Retina (tissue), 1 donor: ENCODE measurements around the gene IDUA.
"Not testable (repeated sequence)": the region's sequence is repeated elsewhere in the genome, so short reads cannot be mapped to it uniquely, and the experiment has no call there.

Experiments used
- DNase-seq: peaks from one replicate; pipeline ENCODE4 v3.0.0-alpha.2; 2016

Gene IDUA

DNA sequence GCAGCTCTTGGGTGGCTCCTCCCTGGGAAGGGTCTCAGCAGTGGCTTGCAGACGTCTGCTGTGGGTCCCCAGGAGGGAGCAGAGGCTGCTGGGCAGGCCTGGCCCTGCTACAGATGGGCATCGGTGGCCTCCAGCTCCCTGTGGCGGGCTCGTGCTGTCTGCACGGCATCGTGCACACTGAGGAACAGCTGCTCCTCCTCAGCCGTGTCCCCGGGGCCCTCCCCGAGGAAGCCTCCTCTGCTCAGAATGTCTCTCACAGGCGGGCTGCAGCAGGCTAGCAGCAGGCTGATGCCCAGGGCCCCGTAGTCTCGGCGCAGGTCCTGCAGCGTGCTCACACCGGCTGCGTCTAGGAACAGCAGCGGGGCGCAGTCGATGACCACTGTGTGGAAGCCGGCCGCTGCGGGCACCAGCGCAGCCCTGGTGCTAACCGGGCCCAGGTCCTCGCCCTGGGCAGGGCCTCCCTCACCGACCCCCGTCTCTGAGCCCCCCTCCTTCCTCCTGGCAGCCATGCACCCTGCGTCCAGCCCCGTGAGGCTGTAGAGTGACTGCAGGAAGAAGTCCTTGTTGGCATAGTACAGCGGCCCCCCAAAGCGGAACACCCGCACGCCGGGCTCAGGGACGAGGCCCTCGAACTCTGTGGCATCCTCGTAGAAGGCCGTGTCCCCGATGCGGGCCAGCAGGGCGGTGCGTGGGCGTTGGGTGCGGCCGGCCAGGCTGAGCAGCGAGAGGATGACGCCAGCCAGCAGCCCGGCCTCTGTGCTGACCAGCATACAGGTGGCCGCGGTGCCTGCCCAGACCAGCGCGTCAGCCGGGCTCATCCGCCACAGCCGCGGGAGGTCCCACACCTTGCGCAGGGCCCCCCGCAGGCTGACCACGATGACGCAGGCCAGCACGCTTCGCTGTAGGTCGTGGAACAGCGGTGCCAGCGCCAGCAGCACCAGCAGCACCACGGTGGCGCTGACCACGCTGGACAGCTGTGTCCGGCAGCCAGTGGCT lies 2.2 kb downstream of the IDUA start:
- DNase-seq = no peak

DNA sequence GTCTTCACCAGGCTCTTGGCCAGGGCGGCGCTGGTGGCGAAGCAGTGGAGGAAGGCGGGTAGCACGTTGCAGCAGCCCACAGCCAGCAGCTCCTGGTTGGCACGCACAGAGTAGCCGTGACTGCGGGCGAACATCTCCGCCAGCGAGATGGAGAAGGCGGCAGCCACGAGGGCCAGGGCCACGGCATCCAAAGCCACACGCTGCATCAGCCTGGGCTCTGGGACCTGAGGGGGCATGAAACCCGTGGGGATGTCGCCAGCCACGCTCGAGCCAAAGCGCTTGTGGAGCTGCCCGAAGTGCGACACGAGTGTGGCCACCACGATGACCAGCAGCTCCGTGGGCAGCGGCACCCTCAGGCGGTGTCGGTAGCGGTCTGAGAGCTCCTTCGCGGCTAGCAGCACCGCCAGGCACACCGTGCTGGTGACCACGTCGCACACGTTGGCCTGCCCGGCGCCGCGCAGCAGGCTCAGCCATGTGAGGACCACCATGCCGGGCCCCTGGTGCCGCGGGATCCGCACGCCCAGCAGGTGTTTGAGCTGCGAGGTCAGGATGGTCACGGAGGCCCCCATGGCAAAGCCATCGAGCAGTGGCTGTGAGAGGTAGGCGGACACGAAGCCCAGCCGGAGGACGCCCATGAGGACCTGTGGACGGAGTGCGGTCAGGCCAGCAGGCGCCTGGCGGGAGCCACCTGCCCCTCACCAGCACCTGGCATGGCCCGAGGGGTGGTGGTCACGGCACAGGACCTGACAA lies 3.1 kb downstream of the IDUA start:
- no peak for DNase-seq

DNA sequence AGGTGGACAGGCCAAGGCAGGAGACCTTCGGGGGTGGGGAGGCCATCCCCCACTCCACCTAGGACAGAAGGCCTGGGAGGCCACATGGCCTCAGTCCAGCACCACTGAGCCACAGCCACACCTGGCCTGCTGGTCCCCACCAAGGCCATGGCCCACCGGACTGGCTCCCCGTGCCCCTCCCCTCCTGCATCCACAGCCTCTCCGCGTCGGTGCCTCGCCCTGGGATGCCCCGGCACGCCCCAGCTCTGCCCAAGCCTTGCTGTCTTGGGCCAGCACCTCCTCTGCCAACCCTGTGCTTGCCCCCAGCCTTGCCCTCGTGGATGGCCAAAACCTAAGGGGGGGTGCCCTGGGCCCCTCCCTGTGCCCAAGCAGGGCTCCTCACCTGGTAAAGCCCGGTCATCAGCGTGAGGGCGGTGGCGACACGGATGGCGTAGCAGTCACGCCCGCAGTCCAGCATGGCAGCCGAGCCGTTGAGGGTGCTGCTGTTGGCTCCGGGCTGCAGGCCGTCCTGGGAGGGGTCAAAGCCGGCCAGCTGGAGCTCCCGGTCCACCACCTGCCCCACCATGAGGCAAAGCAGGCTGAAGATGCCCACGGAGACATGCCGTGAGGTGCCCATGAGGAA lies 4.0 kb downstream of the IDUA start:
- DNase-seq = no peak

DNA sequence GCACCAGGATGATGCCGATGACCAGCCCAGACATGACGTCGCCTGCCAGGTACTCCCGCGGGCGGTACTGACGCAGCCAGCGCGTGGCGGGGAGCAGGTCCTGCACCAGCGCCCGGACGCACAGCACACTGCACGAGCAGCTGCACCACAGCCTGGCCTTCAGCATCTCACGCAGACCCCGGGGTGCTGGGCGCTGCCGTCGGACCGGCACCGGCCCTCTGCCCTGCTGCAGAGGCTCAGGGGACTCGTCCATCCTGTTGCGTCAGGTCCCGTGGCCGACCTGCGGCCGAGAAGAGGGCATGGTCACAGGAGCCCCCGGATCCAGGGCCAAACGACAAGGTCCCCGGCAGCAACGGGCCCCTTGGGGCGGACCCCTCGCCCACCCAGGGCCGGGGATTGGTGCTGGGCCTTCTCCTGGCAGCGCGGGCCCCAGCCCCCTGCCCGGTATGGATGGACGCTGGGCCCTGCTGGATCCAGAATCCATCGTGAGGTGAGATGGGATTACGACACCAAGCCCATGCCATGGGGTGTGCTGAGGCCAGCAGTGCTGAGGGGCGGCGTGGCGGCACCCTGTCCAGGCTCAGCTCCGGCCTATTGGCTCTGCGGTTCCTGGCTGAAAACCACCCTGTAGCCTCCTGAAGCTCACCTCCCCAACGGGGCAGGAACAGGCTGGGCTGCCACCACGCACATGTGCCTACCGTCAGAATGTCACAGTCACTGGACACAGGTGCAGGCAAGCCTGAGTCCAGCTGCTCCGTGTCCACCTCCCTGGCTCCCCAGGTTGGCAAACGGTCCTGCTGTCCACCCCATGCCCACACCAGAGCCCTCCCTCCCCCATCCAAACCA lies 4.8 kb downstream of the IDUA start:
- no peak for DNase-seq

DNA sequence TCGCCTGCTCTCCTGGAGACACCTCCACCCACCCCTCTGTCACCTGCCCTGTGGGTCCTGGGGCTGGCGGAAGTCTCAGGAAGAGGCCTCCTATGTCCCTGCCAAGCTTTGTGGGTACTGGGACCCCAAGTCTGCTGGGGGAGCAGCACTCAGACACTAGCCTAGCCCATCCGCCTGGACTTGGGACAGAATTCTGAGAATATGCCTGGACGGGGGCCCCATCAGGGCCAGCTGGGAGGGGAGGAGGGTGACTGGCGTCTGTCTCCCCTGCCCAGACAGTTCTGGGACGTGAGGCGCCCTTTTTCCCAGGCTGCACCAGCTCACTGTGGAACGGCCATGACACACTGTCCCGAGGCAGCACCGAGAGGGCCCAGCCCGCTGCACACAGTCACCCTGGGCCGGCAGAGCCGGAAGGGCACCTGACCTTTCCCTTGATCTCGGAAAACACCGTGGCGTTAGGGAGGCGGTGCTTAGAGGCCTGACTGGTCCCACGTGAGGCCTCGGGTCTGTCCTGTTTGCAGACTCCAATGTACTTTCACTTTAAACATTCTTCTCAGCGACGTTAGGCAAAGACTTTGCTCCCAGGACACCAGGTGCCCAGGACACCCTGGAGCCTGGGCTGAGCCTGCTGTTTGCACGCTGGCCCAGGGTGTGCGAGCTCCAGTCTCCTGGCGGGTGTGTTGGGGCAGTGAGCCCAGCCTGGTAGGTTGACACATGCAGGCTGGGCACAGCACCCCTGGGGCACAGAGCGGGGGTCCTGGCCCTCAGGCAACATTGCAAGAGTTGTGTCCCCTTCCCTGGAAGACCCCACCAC lies 5.7 kb downstream of the IDUA start:
- no peak for DNase-seq

DNA sequence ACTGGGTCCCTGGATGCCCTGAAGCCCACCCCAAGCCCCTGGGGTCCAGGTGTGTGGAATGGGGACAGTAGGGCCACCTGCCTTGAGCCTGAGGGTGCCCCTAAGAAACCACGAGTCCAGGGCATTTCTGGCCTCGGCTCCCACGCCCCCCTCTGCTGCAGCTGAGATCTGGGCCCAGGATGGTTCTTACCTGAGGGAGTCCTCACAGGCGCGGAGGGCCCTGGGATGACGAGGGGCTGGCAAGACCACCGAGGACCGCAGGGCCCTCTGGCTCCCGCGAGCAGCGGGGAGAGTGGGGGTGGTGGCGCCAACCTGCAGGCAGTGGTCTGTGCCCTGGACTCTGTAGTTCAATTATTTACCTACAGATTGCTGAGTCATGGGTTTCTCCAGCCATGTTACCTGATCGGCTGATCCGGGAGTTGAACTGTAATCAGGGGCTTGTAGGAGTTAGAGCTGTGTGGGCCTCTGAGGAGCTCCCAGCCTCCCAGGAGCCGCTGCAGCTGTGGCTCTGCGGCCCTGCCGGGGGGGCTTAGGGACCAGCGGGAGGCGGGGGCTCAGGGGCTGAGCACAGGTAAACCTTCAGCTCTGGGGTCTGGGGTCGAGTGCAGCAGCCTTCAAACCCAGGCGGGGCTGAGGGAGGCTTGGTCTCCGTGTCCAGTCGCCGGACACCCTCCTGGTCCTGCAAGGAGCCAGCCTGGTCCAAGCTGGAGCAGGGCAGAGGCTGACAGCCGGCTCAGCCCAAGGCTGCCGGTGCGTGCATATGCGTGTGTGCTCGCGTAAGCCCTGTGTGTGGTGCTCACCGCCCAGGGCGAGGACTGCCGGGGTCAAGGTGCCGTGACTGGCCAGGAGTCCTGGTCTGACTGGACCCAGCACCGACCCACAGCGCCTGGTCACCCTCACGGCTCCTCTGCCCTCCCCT lies 6.5 kb downstream of the IDUA start, which contains the start of gene SLC26A1:
Gene SLC26A1 (minus strand): TSS at position 294 of the 919 bp plus-strand sequence. CDS start 1,701 bp downstream, outside the sequence.
- DNase-seq = no peak

DNA sequence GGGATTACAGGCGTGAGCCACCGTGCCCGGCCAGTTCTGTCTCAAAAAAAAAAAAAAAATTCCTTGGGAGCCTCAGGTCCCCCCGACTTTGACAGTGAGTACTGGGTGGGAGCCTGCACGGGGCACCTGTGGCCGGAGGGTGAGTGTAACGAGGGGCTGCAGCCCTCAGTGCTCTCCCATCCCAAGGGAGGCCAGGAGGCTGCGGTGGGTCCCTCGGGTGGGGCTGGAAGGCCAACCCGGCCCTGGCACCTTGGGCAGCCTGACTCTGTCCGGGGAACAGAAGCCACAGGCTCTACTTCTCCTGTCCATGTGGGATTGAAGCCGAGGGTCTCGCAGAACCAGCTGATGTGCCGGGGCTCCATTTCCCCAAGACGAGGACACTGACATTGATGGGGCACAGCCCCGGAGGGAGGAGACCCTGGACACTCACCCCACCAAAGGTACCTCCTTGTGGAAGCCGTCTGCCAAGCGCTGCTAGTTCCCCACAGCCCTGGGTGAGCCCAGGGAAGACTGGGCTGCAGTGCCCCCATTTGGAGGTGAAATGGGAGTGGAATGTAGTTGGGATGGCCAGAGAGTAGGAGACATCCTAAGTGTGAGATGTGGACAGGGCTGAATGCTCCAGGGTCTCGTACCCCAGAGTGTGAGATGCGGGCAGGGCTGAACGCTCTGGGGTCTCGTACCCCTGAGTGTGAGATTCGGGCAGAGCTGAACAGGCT lies 8.6 kb downstream of the IDUA start:
- no peak for DNase-seq

DNA sequence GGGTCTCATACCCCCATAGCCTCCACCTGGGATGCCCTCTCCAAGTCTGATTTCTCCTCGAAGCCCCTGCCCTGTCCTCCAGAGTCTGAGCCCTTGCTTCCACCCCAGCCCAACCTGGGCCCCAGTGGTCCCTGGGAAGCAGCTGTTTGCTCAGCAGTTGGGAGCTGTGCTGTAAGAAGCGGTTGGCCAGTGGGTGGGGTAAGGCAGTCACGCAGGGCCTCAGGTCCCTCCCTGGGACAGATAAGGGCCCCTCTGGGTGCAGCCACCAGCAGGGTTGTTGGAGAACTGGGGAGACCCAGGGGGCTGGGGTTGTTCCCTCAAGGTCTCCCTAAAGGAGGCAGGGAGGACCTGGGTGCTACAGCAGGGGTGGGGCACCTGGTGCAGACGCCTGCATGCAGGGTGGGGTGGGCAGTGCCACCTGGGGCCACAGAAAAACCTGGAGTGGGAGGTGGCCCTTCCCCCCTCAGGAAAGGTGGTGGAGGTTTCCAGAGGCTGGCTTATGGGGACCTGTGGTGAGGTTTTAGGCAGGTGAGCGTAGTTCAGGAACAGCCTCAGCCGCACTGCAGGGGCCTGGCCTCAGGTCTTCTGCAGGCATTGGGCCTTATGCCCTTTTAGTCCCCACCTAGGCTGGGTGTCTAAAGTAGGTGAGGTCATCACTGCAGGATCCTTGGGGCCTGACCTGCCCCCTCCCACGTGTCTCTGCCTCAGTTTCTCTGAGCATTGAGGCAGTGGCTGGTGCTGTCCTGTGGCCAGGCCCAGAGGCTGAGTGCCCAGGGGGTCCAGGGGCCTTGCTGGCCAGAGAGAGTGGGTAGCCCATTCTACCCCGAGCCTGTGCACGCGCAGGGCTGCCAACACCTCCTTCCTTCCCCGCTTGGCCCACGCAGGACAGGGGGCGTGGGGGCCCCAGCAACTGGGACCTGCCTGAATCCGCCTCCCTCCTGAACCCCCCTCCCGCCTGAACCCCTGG lies 9.5 kb downstream of the IDUA start:
- no peak for DNase-seq

DNA sequence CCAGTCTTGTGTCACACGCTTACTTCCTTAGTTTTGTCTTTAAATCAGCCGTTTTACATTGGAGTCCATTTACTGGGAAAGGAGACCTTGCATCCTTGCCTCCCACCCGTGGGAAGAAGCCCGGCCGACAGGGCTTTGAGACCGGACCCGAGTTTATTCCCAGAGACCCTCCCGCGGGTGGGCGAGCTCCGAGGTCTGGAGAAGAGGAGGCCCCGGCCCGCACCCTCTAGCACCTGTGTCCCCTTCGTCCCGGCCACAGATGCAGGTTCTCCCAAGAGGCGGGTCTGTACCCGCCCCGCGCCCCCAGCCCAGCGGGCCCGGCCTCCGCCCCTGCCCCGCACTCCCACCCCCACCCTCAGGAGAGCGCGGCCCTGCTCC lies 10.1 kb downstream of the IDUA start:
- peak; percentile 18 for DNase-seq

DNA sequence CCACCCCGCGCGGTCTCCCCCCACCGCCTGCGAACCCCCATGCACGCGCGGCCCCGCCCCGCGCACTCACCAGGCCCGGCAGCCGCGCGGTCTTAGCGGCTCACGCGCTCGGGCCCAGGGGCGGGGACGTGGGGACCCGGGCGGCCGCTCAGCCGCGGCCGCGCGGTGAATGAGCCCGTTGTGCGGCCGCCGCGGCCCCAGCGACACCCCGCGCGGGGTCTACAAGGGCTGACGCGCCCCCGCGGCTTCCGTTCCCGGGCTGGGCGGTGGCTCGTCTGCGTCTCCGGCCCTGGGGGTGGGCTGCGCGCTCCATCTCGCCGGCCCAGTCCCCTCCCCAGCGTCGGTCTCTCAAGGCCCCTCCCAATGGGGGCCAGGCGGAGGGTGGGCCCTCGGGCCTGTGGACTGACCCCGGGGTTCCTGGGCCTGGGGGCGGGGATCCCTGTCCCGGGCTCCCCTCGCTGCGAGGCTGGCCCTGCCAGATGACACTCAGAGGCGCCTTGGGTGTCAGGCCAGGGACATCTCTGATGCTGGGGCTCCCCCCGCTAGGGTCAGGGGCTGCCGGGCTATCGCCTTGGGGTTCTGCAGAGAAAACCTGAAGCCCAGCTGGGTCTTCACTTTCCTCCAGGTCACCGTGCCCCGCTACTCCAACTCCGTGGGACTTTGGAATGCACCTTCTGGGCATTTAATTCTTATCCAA lies 10.7 kb downstream of the IDUA start:
- DNase-seq = peak; percentile 48

DNA sequence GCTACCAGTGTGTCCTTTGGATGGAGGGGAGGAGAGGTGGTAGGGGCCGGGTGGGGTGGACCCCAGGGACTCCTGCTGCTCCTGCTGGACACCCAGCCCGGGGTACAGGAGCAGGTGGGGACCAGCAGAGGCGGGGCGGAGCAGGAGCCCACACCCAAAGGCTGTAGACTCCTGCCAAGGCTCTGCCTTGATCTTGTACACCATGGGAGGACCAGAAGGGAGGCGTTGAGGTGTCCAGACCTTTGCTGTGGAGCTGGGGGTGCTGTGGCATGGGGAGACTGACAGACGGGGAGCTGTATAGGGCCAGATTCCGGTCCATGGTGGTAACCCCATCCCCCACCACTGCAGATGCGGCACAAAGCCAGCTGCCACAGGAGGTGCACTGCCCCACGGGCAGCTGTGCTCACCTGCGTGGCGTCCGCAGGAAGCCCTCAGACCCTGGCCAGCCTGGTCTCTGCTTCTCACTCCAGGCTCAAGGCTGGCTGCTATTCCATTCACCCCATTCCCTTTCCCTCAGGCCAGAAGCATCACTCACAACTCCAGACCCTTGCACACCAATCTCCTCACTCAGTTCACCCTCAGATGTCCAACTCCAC lies 11.3 kb downstream of the IDUA start:
- DNase-seq = no peak

DNA sequence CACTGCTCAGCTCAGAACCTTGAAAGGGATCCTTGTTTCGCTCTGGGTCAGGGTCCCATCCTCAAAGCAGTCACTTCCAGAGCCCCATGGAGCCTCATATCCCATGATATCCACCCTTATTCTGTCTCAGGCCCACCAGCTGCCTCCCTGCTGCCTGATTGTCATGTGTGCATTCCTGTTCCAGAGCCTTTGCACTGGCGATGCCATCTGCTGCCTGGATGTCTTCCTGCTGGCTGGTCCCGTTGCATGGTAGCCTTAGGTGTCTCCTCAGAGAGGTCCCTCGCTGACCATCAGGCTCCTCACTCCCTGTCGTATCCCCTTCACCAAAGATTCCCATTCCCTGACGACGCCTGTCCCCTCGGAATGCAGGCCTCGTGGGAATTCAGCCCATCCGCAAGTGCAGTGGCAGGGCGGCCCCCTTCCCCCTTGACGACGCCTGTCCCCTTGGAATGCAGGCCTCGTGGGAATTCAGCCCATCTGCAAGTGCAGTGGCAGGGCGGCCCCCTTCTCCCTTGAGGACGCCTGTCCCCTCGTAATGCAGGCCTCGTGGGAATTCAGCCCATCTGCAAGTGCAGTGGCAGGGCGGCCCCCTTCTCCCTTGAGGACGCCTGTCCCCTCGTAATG lies 12.5 kb downstream of the IDUA start:
- not testable (repeated sequence) for DNase-seq

DNA sequence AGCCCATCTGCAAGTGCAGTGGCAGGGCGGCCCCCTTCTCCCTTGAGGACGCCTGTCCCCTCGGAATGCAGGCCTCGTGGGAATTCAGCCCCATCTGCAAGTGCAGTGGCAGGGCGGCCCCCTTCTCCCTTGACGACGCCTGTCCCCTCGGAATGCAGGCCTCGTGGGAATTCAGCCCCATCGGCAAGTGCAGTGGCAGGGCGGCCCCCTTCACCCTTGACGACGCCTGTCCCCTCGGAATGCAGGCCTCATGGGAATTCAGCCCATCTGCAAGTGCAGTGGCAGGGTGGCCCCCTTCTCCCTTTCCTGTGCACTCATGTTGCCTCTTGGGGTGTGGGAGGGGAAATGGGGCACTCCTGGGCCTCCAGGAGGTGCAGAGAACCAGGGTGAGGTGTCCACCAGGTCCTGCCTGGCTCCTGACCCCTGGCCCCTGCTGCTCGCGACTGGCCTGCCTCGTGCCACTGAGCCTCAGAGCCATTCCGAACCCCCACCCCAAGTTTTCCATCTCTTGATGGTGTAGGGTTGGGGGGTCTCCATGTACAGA lies 13.1 kb downstream of the IDUA start:
- no peak for DNase-seq

DNA sequence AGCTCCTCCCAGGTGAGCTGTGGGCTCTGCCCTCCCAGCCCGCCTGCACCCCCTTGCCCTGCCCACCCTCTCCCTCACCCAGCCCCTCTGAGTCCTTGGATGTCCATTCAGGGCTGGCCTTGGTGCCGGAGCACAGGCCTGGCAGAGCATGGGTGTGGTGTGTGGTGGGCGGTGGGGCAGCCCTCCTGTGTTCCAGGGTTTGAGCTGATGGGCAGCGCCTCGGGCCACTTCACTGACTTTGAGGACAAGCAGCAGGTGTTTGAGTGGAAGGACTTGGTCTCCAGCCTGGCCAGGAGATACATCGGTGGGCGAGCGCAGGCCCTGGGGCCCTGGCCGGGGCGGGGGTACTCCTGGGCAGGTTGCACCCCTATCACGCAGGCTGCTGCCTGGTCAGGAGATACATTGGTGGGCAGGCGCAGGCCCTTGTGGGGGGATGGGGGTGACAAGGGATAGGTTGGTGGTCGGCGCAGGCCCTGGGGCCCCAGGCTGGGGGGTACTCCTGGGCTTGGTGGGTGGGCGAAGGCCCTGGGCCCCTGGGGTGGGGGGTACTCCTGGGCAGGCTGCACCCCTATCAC lies 13.9 kb downstream of the IDUA start:
- DNase-seq = no peak

DNA sequence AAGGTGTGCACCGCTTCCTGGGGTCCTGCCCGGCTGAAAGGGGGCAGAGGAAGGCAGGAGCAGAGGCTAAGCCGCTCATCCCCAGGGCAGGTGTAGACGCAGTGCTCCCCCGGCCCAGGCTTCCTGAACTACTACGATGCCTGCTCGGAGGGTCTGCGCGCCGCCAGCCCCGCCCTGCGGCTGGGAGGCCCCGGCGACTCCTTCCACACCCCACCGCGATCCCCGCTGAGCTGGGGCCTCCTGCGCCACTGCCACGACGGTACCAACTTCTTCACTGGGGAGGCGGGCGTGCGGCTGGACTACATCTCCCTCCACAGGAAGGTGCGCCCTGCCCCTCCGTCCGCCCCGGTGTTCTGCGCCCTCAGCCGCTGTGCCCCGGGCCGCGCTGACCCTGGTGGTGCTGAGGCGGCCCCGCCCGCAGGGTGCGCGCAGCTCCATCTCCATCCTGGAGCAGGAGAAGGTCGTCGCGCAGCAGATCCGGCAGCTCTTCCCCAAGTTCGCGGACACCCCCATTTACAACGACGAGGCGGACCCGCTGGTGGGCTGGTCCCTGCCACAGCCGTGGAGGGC lies 14.8 kb downstream of the IDUA start:
- DNase-seq = no peak

DNA sequence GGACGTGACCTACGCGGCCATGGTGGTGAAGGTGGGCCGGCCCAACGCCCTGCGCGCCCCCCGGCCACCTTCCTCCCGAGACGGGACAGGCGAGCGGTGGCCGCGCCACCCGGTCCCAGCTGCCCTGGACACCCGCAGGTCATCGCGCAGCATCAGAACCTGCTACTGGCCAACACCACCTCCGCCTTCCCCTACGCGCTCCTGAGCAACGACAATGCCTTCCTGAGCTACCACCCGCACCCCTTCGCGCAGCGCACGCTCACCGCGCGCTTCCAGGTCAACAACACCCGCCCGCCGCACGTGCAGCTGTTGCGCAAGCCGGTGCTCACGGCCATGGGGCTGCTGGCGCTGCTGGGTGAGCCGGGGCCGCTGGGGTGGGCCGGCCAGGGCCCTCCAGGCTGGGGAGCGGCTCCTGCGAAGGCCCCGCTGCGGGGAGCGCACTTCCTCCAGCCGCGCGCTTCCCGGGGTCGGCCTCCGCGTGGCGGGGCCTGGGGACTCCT lies 15.3 kb downstream of the IDUA start:
- DNase-seq = peak; percentile 63
